DOHH2 (cell line): Measurements from ENCODE around the gene GPR183.

Experiments
- H3F3A ChIP-seq: fragments of 200-600 bp; sonication (generic), shearing (Covaris generic); 2 replicates; pipeline ENCODE4 v1.6.0; 2016; ENCODE audit warnings: antibody characterized with exemption, mild to moderate bottlenecking; ENCODE audit not compliant: control insufficient read depth, insufficient read depth
- H3K27ac ChIP-seq: fragments of 200-600 bp; sonication (generic); 2 replicates; pipeline ENCODE4 v1.5.1; 2014; ENCODE audit warnings: low read depth, mild to moderate bottlenecking, low read length, moderate library complexity
- H3K27me3 ChIP-seq: fragments of 200-600 bp; sonication (generic); 2 replicates; pipeline ENCODE4 v1.6.1; 2014; ENCODE audit warnings: mild to moderate bottlenecking, low read length, mixed read lengths; ENCODE audit not compliant: control insufficient read depth
- H3K36me3 ChIP-seq: fragments of 200-600 bp; sonication (generic); 2 replicates; pipeline ENCODE4 v1.6.1; 2014; ENCODE audit warnings: mild to moderate bottlenecking, low read length, moderate library complexity, mixed read lengths; ENCODE audit not compliant: control insufficient read depth
- H3K4me1 ChIP-seq: fragments of 200-600 bp; sonication (generic); 2 replicates; pipeline ENCODE4 v1.6.1; 2014; ENCODE audit warnings: mild to moderate bottlenecking, low read length, mixed read lengths; ENCODE audit not compliant: control insufficient read depth
- H3K4me2 ChIP-seq: fragments of 200-600 bp; sonication (generic); 2 replicates; pipeline ENCODE4 v1.6.0; 2014; ENCODE audit warnings: mild to moderate bottlenecking, low read length, moderate library complexity
- H3K4me3 ChIP-seq: fragments of 200-600 bp; sonication (generic); 2 replicates; pipeline ENCODE4 v1.5.1; 2014; ENCODE audit warnings: mild to moderate bottlenecking, low read length, mixed read lengths
- H3K79me2 ChIP-seq: fragments of 200-600 bp; sonication (generic); 2 replicates; pipeline ENCODE4 v1.6.1; 2014; ENCODE audit warnings: mild to moderate bottlenecking, low read length, mixed read lengths; ENCODE audit not compliant: control insufficient read depth
- H3K9me2 ChIP-seq: fragments of 200-600 bp; sonication (generic); replicated peaks from 2 replicates; pipeline ENCODE4 v1.6.1; 2014; ENCODE audit warnings: mild to moderate bottlenecking, low read length, mixed read lengths; ENCODE audit not compliant: control insufficient read depth
- H3K9me3 ChIP-seq: fragments of 200-600 bp; sonication (generic); 2 replicates; pipeline ENCODE4 v1.6.1; 2014; ENCODE audit warnings: antibody characterized with exemption, low read length, mixed read lengths; ENCODE audit not compliant: control insufficient read depth, insufficient read depth
- H4K20me1 ChIP-seq: fragments of 200-600 bp; sonication (generic); 2 replicates; pipeline ENCODE4 v1.6.0; 2014; ENCODE audit warnings: low read depth, mild to moderate bottlenecking, antibody characterized with exemption, low read length, moderate library complexity; ENCODE audit not compliant: control insufficient read depth, insufficient read depth
- CTCF ChIP-seq: fragments of 200-600 bp; sonication (generic); IDR thresholded peaks from one replicate; pipeline ENCODE4 v1.5.1; 2014; ENCODE audit warnings: antibody characterized with exemption, mild to moderate bottlenecking, low read depth, low read length; ENCODE audit not compliant: poor library complexity, severe bottlenecking
- EZH2phosphoT487 ChIP-seq: fragments of 200-600 bp; sonication (generic); IDR thresholded peaks from 2 replicates; pipeline ENCODE4 v1.6.1; 2017; ENCODE audit warnings: borderline replicate concordance, mild to moderate bottlenecking, antibody characterized with exemption, low read length, moderate library complexity, mixed read lengths

The GPR183 gene

GRCh38 chr13:99315186-99315585, 8.0 kb upstream of the GPR183 start:
- Histone ChIP-seq H3K27ac (no peak overlapping the region), H4K20me1 (peaks cover 4% of the 10 kb centered on the region; the same call in 1 of the 2 replicates), H3K79me2 (no peaks in the 10 kb centered on the region), H3K27me3 (no peaks in the 10 kb centered on the region), H3K9me3 (no peaks in the 10 kb centered on the region), H3K36me3 (peaks cover 6% of the 10 kb centered on the region), H3K4me1 (peaks cover 9% of the 10 kb centered on the region), H3K9me2 (no peaks in the 10 kb centered on the region), H3F3A (no peaks in the 10 kb centered on the region), H3K4me2 (no peak overlapping the region), H3K4me3 (no peak overlapping the region)
- TF ChIP-seq CTCF = no peak
- no peak for TF ChIP-seq EZH2phosphoT487

- H3F3A ChIP-seq = no peaks in the 10 kb centered on the region
- peaks cover 4% of the 10 kb centered on the region for H3K4me1 ChIP-seq
- peaks cover 5% of the 10 kb centered on the region for H3K36me3 ChIP-seq
- H3K27ac ChIP-seq = no peak overlapping the region
- no peak overlapping the region for H3K4me3 ChIP-seq
- H3K9me2 ChIP-seq = no peaks in the 10 kb centered on the region
- no peaks in the 10 kb centered on the region for H3K79me2 ChIP-seq
- no peak for TF ChIP-seq EZH2phosphoT487
- TF ChIP-seq CTCF = no peak
- H3K9me3 ChIP-seq = no peaks in the 10 kb centered on the region
- no peaks in the 10 kb centered on the region for H3K27me3 ChIP-seq
- no peak overlapping the region for H3K4me2 ChIP-seq
- peaks cover 4% of the 10 kb centered on the region; the same call in 1 of the 2 replicates for H4K20me1 ChIP-seq
Observed at GRCh38 chr13:99314640-99315176, 7.5 kb upstream of the GPR183 start.

GRCh38 chr13:99313941-99314340, 6.7 kb upstream of the GPR183 start:
- H3K27me3 ChIP-seq = no peaks in the 10 kb centered on the region
- H3K36me3 ChIP-seq = 0 out of 2 replicates have a peak, but pooled peaks cover 2% of the 10 kb centered on the region
- no peak overlapping the region for H3K4me3 ChIP-seq
- H3K79me2 ChIP-seq = no peaks in the 10 kb centered on the region
- H4K20me1 ChIP-seq = peaks cover 4% of the 10 kb centered on the region; the same call in 1 of the 2 replicates
- H3K9me3 ChIP-seq = no peaks in the 10 kb centered on the region
- H3K9me2 ChIP-seq = no peaks in the 10 kb centered on the region
- no peak overlapping the region for H3K27ac ChIP-seq
- H3F3A ChIP-seq = no peaks in the 10 kb centered on the region
- no peaks in the 10 kb centered on the region for H3K4me1 ChIP-seq
- no peak for TF ChIP-seq CTCF
- TF ChIP-seq EZH2phosphoT487 = no peak
- no peak overlapping the region for H3K4me2 ChIP-seq
